ENCODE measurements around the gene SLC37A4.

- no peak for TF ChIP-seq CTCF (IDR thresholded peaks at IDR 0.05 in 8 of 11, conservative IDR thresholded peaks at IDR 0.05 in 3 of 11)
- TF ChIP-seq POLR2A (IDR thresholded peaks at IDR 0.05) = no peak
These were observed 11.3 kb upstream of the SLC37A4 start for GRCh38 chr11:119041821-119042514.
